ENCODE measurements around the gene ZNF783.
"Not testable (repeated sequence)": the region's sequence is repeated elsewhere in the genome, so short reads cannot be mapped to it uniquely, and the experiment has no call there.

ZNF783 gene

DNA sequence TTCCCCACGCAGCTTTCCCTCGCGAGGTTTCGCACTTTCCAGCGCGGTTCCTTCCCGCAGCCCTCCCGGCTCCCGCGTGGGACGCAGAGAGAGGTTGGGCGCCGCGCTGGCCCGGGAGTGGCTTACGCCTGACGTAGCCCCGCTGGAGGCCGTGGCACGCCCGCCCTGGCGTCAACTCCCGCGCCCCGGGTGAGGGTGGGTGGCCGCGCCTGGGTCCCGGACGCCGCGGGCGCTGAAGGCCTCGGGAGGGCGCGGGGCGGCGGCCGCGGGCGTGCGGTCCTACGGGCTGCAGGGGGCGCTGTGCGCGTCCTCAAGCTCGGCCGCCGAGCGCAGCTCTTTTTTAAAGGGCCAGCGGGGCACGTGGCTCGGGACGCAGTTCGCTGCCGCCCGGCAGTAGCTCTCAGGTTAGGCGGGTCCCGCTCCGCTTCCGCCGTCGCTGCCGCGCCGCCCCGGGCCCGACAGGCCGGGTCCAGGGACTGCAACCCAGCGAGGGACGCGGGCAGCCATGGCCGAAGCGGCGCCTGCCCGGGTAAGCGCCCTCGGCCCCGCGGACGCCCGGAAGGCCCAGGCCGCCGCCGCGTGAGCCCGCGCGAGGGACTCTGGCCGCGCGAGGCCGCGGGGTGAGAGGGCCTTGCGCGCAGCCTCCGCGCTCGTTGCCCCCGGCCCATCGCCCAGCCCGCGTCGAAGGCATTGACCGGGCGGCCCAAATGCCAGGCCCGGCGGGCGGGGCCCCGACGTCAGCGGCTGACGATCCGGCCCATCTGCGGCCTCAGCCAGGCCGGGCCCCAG, at the start of gene ZNF783:
Gene ZNF783, plus strand, starts transcription at position 368 of the 789 bp plus-strand sequence. Its CDS starts 138 bp downstream, at position 506.
- peak; percentile 90 for DNase-seq

- DNase-seq, result no peak
These were observed 47.8 kb upstream of the ZNF783 start for GRCh38 chr7:149214020-149214720.

DNA sequence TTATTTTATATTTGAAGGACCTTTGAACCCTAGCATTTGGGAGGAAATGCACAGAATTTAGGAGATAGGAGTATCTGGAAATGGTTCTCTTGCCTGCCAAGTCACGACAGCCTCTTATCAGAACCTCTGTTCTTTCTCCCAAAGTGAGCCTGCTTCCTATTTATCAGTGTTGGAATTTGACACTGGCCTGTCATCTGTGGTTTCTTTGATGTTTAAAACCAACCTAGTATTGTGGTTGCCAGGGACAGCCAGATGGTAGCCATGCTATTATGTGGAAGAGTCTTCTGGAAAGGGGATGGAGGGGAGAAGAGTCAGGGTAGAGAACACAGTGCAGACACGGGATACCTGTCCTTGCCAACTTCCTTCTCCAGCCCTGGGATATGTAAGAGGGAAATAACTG, 45.6 kb upstream of the ZNF783 start:
- DNase-seq, result no peak

DNA sequence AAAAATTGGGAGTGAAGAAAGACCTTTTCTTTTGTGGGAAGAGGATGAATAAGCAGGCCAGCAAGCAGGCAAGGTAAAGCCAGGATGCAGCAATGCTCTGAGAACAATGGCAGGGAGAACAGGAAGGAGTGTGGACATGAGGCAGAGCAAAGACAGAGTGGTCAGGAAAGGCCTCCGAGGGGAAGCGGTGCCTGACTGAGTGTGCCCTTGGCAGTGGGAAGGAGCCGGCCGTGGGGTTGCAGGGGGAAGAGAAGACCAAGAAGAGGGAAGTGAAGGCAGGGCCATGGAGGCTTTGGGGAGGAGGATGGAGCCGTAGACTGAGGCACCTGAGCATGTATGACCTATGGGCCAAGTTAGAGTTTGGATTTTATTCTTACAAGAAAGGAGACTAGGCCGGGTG, 44.4 kb upstream of the ZNF783 start:
- DNase-seq, result no peak

DNA sequence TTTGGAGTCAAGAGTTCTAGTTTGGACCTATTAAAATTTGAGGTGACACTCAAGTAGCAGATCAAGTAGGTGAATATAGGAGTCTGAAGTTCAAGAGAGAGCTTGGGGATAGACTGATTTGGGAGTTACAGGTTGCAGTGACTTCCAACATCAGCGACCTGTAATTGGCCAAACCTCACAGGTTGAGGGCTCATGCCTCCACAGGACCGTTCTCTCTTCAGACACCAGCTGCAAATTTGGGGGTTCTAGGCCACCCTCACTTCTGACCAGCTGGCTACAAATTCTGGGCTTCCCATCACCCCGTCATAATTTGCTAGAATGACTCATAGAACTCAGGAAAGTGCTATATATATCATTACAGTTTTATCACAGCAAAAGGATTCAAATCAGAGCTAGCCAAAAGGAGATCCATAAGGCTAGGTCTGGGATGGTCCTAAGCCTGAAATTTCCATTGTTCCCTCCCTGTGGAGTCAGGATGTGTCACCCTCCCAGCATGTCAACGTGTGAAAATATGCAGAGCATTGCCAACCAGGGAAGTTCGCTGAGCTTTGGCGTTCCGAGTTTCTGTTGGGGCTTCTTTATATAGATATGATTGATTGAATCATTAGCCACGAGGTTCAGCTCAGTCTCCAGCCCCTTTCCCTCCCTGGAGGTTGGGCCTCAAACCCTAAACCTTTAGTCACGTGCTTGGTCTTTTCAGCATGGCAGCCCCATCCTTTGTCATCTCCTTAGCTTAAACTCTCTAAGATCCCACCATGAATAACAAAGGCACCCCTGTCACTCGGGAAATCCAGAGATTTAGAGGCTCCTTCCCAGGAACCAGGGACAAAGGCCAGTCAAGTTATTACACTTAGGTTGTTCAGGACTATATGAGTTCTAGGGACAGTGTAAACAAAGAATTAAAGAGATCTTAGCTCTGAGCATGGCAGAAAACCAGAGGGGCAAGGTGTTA, 43.3 kb upstream of the ZNF783 start:
- DNase-seq, result no peak

- no peak for DNase-seq
These were observed 41.5 kb upstream of the ZNF783 start for GRCh38 chr7:149220534-149220933.

DNA sequence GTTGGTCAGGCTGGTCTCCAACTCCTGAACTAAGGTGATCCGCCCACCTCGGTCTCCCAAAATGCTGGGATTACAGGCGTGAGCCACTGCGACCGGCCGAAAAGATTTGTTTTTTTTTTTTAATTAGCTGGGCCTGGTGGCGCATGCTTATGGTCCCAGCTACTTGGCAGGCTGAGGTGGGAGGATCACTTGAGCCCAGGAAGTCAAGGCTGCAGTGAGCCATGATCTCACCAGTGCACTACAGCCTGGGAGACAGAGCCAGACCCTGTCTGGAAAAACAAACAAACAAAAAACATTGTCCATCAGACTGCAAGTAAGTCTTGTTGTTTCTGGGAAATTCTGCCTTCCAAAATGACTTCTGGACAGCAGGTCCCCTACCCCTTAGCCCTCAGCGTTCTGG, 38.8 kb upstream of the ZNF783 start:
- DNase-seq, result no peak

- DNase-seq, result no peak
These were observed 38.2 kb upstream of the ZNF783 start for GRCh38 chr7:149223761-149224160.

GRCh38 chr7:149224352-149224751, 37.6 kb upstream of the ZNF783 start:
- no peak for DNase-seq

GRCh38 chr7:149225106-149225505, 36.9 kb upstream of the ZNF783 start:
- DNase-seq, result no peak

DNA sequence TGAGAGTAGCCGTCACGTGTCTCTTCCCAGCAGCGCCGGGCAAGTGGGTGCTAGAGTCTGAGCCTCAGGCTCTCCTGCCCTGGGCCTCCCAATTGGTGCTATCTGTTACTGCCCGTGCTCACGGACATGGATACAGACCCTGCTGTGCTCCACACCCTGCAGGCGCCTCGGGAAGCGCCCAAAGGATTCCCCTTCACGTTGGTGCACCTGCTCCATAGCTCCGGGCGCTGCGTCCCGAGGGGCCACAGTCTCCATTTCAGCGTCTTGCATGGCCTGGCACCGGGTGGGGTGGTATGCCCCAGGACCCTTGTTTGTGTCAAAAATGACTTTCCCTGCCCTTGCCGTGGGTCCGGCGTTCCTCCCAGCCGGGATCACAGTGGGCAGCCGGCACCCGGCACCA, 36.3 kb upstream of the ZNF783 start:
- no peak for DNase-seq

DNA sequence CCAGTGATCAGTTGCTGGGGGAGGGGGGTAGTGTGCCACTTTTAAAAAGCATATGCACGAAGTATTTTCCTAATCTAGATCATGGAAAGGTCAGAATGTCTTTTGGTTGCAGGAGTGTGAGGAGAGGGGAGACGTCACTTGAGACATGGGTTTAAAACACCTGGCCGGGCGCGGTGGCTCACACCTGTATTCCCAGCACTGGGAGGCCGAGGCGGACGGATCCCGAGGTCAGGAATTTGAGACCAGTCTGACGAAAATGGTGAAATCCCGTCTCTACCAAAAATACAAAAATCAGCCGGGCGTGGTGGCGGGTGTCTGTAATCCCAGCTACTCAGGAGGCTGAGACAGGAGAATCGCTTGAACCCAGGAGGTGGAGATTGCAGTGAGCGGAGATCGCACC, 35.6 kb upstream of the ZNF783 start:
- not testable (repeated sequence) for DNase-seq

DNA sequence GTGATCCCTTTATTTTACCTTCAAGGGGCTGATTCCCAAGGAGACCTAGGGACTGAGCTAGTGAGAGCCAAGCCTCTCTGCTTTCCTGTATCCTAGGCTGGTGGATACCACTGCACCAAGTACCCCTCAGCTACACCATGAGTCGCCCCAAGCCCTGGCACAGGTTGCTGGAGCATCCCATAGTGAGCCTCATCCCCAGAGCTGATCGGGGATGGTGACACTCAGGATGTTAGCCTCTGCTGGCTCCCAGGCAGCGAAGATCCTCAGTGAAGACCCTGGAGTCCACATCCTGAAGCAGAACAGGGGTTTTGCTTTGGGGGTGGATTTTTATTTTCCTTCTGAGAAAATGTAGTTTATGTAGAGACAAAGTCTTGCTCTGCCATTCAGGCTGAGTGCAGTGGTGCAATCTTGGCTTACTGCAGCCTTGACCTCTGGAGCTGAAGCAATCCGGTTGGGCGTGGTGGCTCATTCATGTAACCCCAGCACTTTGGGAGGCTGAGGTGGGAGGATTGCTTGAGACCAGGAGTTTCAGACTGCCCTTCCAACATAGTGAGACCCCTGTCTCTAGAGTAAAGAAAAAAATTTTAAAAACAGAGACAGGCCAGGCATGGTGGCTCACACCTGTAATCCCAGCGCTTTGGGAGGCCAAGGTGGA, 35.0 kb upstream of the ZNF783 start:
- DNase-seq, result no peak

DNA sequence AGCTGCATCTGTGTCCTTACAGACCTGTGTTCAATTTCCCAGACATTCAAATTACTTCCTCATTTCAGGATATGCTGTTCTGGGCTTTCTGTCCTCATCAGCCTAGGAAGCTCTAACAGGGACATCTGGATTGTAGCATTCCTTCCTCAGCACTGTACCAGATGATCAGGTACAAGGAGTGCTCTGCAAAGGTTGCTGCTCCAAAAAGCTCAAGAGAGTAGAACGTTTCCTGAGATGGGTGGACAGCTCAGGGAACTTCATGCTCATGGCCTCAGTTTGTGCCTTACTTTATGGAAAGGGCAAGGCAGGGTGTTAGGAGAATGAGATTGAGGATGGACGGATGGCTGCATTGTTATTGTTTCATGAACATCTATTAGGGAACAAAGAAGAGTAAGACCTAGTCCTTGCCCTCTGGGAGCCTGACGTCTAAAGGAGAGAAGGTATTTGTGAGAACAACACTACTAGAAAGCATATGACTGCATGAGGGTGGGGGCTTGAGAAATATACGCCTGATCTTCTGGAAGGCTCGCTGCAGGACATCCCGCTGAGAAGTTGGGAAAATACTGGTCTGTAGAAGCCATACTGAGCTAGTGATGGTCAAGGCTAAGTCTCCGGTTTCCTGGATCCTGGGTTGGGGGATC, 33.0 kb upstream of the ZNF783 start:
- no peak for DNase-seq

DNA sequence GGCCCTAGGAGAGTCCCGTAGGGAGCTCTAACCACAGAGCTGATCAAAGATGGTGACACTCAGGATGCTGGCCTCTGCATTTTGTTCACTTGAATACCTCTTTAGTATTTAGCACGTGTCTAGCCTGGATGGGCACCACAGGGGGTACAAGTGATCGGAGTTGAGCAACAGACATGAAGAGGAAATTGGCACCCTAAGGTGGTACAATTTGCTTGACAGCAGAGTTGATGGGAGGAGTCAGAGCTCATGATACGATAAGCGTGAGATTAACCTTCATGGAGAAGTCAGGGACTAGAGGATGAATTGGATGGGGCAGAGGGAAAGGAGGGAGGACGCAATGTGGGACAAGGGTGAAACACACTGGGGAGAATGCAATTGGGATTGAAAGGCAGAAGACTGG, 32.5 kb upstream of the ZNF783 start:
- DNase-seq, result no peak

- no peak for DNase-seq
These were observed 29.6 kb upstream of the ZNF783 start for GRCh38 chr7:149232362-149232761.

GRCh38 chr7:149233655-149234204, 28.3 kb upstream of the ZNF783 start:
- DNase-seq, result not testable (repeated sequence)

GRCh38 chr7:149237502-149237901, 24.5 kb upstream of the ZNF783 start:
- no peak for DNase-seq

- DNase-seq, result no peak
These were observed 23.9 kb upstream of the ZNF783 start for GRCh38 chr7:149238051-149238450.

DNA sequence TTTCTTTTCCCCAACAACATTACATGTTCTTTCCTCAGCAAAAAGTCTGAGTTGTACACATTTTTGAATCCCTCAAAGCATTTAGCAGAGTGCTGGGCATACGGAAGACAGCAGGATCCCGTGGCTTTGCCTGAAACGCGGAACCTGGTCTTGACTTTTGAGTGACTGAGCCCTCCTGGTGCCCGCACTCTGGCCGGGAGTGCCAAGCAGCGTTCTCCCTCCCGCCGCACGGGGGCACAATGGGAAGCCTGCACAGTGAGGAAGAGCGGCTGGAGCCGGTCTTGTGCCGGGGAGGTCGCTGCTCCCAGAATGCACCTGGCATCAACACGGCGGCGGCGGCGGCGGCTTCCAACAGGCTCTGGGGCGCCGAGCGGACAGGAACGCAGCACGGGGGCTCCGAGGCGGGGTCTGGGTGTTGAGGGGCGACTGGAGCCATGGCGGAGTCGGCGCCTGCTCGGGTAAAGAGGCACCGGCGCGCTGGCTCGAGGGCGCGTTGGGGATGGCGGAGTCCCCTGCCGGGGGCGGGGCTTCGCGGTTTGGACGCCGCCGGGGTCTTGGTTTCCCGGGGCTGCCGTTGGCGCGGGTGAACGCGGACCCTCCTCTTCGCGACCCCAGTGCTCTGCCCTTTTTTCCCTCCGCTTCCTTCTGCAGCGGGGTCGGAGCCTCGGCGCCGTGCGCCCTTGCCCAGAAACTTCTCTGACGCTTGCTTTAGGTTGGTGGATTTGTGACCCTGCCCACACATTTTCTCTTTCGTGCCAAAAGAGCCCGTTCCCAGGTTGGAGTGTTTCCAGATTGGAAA, 22.5 kb upstream of the ZNF783 start, which contains the start of gene ZNF212:
Gene ZNF212, plus strand, starts transcription at position 307 of the 799 bp plus-strand sequence. Its CDS starts 128 bp downstream, at position 435.
- peak; percentile 94 for DNase-seq

GRCh38 chr7:149240637-149241036, 21.4 kb upstream of the ZNF783 start:
- DNase-seq, result no peak
